ENCODE data around the gene MAP3K5. TPM values are rescaled to one million over a fixed set of nuclear protein-coding genes. Genes with fewer than 3 reads are reported as not detected.
"Not testable (repeated sequence)": the region's sequence is repeated elsewhere in the genome, so short reads cannot be mapped to it uniquely, and the experiment has no call there.

MAP3K5 gene
- total RNA-seq, 1 donor from 2014 or later = 31.2 TPM

- Histone ChIP-seq H3K4me1 (no peaks in the 10 kb centered on the region), H3K4me3 (no peak overlapping the region), H3K27ac (no peak overlapping the region), H3K36me3 (peaks cover 0 to 20% of the 10 kb centered on the region in 2 donors), H3K27me3 (no peaks in the 10 kb centered on the region), H3K9me3 (no peaks in the 10 kb centered on the region)
- TF ChIP-seq CTCF (IDR thresholded peaks at IDR 0.05) = no peak
- TF ChIP-seq POLR2A (IDR thresholded peaks at IDR 0.05) = no peak
- TF ChIP-seq POLR2AphosphoS5 (IDR thresholded peaks at IDR 0.05; ENCODE audit: insufficient read depth in 1 of 2, low read depth in 1 of 2) = no peak
- no peak for DNase-seq (ENCODE audit: extremely low spot score in 2 of 2)
- intact Hi-C loops (cut with DNase I) = no loop called here
Observed at GRCh38 chr6:136594671-136595070, 197.6 kb downstream of the MAP3K5 start.

- no peaks in the 10 kb centered on the region for H3K4me1 ChIP-seq
- no peaks in the 10 kb centered on the region for H3K9me3 ChIP-seq
- intact Hi-C loops (cut with DNase I) = no loop called here
- H3K27ac ChIP-seq = no peak overlapping the region
- H3K36me3 ChIP-seq = peaks cover 0 to 20% of the 10 kb centered on the region in 2 donors
- no peak for DNase-seq (ENCODE audit: extremely low spot score in 2 of 2)
- TF ChIP-seq CTCF (IDR thresholded peaks at IDR 0.05) (no peak), POLR2A (IDR thresholded peaks at IDR 0.05) (no peak), POLR2AphosphoS5 (IDR thresholded peaks at IDR 0.05; ENCODE audit: insufficient read depth in 1 of 2, low read depth in 1 of 2) (no peak)
- H3K4me3 ChIP-seq = no peak overlapping the region
- no peaks in the 10 kb centered on the region for H3K27me3 ChIP-seq
Observed at GRCh38 chr6:136593748-136594490, 198.4 kb downstream of the MAP3K5 start.

GRCh38 chr6:136592930-136593673, 199.2 kb downstream of the MAP3K5 start:
- peaks cover 0 to 20% of the 10 kb centered on the region in 2 donors for H3K36me3 ChIP-seq

GRCh38 chr6:136591617-136592016, 200.7 kb downstream of the MAP3K5 start:
- H3K27ac ChIP-seq = no peak overlapping the region
- no peaks in the 10 kb centered on the region for H3K9me3 ChIP-seq
- no peak overlapping the region for H3K4me3 ChIP-seq
- no peak for DNase-seq (ENCODE audit: extremely low spot score in 2 of 2)
- no peaks in the 10 kb centered on the region for H3K4me1 ChIP-seq
- no peaks in the 10 kb centered on the region for H3K27me3 ChIP-seq
- intact Hi-C loops (cut with DNase I) = no loop called here
- no peak for TF ChIP-seq POLR2AphosphoS5 (IDR thresholded peaks at IDR 0.05; ENCODE audit: insufficient read depth in 1 of 2, low read depth in 1 of 2)
- no peak for TF ChIP-seq CTCF (IDR thresholded peaks at IDR 0.05)
- TF ChIP-seq POLR2A (IDR thresholded peaks at IDR 0.05) = no peak
- H3K36me3 ChIP-seq = peaks cover 0 to 20% of the 10 kb centered on the region in 2 donors

More at GRCh38 chr6:136592930-136593673, 199.2 kb downstream of the MAP3K5 start:
- no peaks in the 10 kb centered on the region for H3K27me3 ChIP-seq
- no peaks in the 10 kb centered on the region for H3K9me3 ChIP-seq
- no peaks in the 10 kb centered on the region for H3K4me1 ChIP-seq
- TF ChIP-seq POLR2AphosphoS5 (IDR thresholded peaks at IDR 0.05; ENCODE audit: insufficient read depth in 1 of 2, low read depth in 1 of 2) (no peak), POLR2A (IDR thresholded peaks at IDR 0.05) (no peak), CTCF (IDR thresholded peaks at IDR 0.05) (no peak)
- no peak overlapping the region for H3K4me3 ChIP-seq
- DNase-seq (ENCODE audit: extremely low spot score in 2 of 2) = no peak
- H3K27ac ChIP-seq = no peak overlapping the region
- intact Hi-C loops (cut with DNase I) = no loop called here

GRCh38 chr6:136590846-136591245, 201.4 kb downstream of the MAP3K5 start:
- H3K27ac ChIP-seq; H3K4me1 ChIP-seq; DNase-seq (ENCODE audit: extremely low spot score in 2 of 2); H3K27me3 ChIP-seq; H3K9me3 ChIP-seq; H3K4me3 ChIP-seq; intact Hi-C loops (cut with DNase I): not testable (repeated sequence)
- peaks cover 0 to 20% of the 10 kb centered on the region in 2 donors for H3K36me3 ChIP-seq

Data from vagina (tissue), 2 donors.